ENCODE results near the gene SPDYE1. TPM values are rescaled to one million over a fixed set of nuclear protein-coding genes. Genes with fewer than 3 reads are reported as not detected.

Gene SPDYE1
- total RNA-seq, 1 donor from 2014 or later = not detected

DNA sequence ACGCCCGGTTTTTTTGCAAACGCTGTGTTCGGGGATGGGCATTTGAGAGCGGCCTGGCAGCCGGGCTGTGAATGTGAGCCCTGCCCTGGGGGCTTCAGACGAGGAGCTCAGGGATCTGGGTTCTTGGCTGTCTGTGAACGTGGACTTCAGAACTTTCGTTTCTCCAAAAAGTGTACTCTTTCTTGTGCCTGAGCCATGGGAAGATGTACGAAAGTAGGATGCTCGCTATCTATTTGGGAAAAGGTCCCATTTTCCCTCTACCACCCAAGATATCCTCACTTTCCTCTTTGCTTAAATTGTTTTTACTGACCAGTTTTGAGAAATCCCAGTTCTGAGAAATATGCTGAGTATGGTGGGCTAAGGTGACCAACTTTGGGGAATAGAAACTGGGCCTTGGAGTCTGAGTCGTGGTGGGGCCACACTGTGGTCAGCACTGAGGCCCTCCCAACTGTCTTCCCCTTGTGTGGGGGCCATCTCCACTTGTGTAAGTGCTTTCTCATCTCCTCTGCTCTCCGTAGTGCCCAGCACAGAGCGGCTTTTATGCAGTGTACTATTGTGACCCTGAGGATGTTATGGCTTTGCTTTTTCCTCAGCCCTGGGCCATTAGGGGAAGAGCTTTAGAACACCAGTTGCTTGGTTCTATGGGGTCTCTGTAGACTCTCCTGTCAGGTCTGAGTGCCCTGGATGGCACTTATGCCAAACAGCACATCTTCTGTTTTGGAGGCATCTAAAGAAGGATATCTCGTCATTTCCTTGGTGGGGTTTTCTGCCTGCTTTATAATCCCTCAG lies 47.7 kb downstream of the SPDYE1 start:
- H3K36me3 Mint-ChIP-seq (ENCODE audit: low read depth, unreplicated experiment) = peaks cover 6% of the 10 kb centered on the region
- H3K4me3 Mint-ChIP-seq (ENCODE audit: unreplicated experiment) = peak overlapping the region; percentile 95
- no peaks in the 10 kb centered on the region for H3K9me3 ChIP-seq (ENCODE audit: insufficient read depth, low read depth, low read length)
- peak overlapping the region; percentile 99 for H2AFZ ChIP-seq (ENCODE audit: low read depth, low read length)
- peaks cover 15% of the 10 kb centered on the region for H3K4me1 ChIP-seq (ENCODE audit: insufficient read depth, low read length)
- no peaks in the 10 kb centered on the region for H3K27me3 ChIP-seq (ENCODE audit: insufficient read depth, low read length)
- H3K9ac ChIP-seq (ENCODE audit: low read length) = peak overlapping the region; percentile 89
- H3K4me1 Mint-ChIP-seq (ENCODE audit: low read depth, unreplicated experiment) = peaks cover 23% of the 10 kb centered on the region
- DNase-seq (ENCODE audit: low read depth) (no peak), FAIRE-seq (no peak)
- no peaks in the 10 kb centered on the region for H3K27me3 Mint-ChIP-seq (ENCODE audit: low read depth, unreplicated experiment)
- peak overlapping the region; percentile 75 for H3K4me3 ChIP-seq (ENCODE audit: insufficient read depth, low read depth, low read length)
- peak overlapping the region; percentile 91 for H3K4me2 ChIP-seq (ENCODE audit: low read length)
- peaks cover 60% of the 10 kb centered on the region for H3K79me2 ChIP-seq (ENCODE audit: insufficient read depth, low read length)
- H3K9me3 Mint-ChIP-seq (ENCODE audit: unreplicated experiment) = no peaks in the 10 kb centered on the region
- peaks cover 43% of the 10 kb centered on the region for H4K20me1 ChIP-seq (ENCODE audit: insufficient read depth, low read length)
- H3K36me3 ChIP-seq (ENCODE audit: insufficient read depth, low read length) = peaks cover 14% of the 10 kb centered on the region
- peak overlapping the region; percentile 67 for H3K27ac Mint-ChIP-seq (ENCODE audit: unreplicated experiment)
- no peak for TF ChIP-seq CTCF (IDR thresholded peaks at IDR 0.05; ENCODE audit: insufficient read depth, low read depth, low read length)
- TF ChIP-seq EZH2 (IDR thresholded peaks at IDR 0.05; ENCODE audit: insufficient read depth, low read length) = no peak
- H3K27ac ChIP-seq (ENCODE audit: low read depth, low read length) = peak overlapping the region; percentile 64

DNA sequence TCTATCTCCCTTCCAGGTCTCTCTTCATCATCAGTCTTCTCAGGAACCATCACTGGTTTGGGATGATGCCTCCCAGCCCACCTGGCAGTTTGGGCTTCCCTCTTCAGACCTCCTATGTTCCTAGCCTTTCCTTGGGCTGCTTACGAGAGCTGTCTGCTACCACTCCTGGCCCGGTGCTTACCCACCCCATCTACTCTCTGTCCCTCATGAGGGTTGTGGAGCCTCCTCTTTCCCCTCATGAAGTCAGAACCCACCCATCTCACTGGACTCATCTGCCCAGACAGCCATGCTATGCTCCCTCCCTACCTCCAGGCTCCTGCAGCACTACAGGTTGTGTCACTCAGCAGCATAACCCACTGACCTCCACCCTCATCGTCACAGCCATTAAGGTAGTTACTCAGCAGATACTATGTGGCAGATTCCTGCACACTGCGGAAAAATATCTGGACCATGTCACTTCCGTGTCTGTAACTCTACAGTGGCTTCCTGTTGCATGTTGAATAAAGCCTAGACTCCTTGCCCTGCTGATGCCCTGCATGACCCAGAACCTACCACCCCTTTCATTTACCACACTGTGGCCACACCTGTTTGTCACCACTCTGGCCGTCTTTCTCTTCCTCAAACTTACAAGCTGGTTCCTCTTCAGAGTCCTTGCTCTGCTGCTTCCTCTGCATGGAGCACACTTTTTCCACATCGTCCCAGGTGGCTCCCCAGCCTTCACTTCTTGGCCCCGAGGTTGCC lies 48.8 kb downstream of the SPDYE1 start:
- TF ChIP-seq EZH2 (IDR thresholded peaks at IDR 0.05; ENCODE audit: insufficient read depth, low read length) (no peak), CTCF (IDR thresholded peaks at IDR 0.05; ENCODE audit: insufficient read depth, low read depth, low read length) (no peak)
- H3K4me1 ChIP-seq (ENCODE audit: insufficient read depth, low read length) = peaks cover 15% of the 10 kb centered on the region
- Mint-ChIP-seq H3K27me3 (ENCODE audit: low read depth, unreplicated experiment) (no peaks in the 10 kb centered on the region), H3K9me3 (ENCODE audit: unreplicated experiment) (no peaks in the 10 kb centered on the region), H3K4me1 (ENCODE audit: low read depth, unreplicated experiment) (peaks cover 23% of the 10 kb centered on the region), H3K27ac (ENCODE audit: unreplicated experiment) (peak overlapping the region; percentile 64), H3K4me3 (ENCODE audit: unreplicated experiment) (peak overlapping the region; percentile 95), H3K36me3 (ENCODE audit: low read depth, unreplicated experiment) (peaks cover 12% of the 10 kb centered on the region)
- no peak overlapping the region for H2AFZ ChIP-seq (ENCODE audit: low read depth, low read length)
- peaks cover 54% of the 10 kb centered on the region for H4K20me1 ChIP-seq (ENCODE audit: insufficient read depth, low read length)
- peaks cover 69% of the 10 kb centered on the region for H3K79me2 ChIP-seq (ENCODE audit: insufficient read depth, low read length)
- FAIRE-seq = no peak
- DNase-seq (ENCODE audit: low read depth) = no peak
- H3K4me3 ChIP-seq (ENCODE audit: insufficient read depth, low read depth, low read length) = no peak overlapping the region
- H3K9me3 ChIP-seq (ENCODE audit: insufficient read depth, low read depth, low read length) = no peaks in the 10 kb centered on the region
- H3K4me2 ChIP-seq (ENCODE audit: low read length) = peak overlapping the region; percentile 91
- H3K27me3 ChIP-seq (ENCODE audit: insufficient read depth, low read length) = no peaks in the 10 kb centered on the region
- no peak overlapping the region for H3K9ac ChIP-seq (ENCODE audit: low read length)
- H3K36me3 ChIP-seq (ENCODE audit: insufficient read depth, low read length) = peaks cover 18% of the 10 kb centered on the region
- H3K27ac ChIP-seq (ENCODE audit: low read depth, low read length) = no peak overlapping the region
